Measurements from ENCODE around the gene RNF6. TPM values are rescaled to one million over a fixed set of nuclear protein-coding genes. Genes with fewer than 3 reads are reported as not detected.
A peak's percentile ranks its signal among the peaks of the same experiment; 100 is the strongest.

Gene RNF6
- total RNA-seq, 1 experiment from 2014 or later: 33.2 TPM

- POLR2A ChIA-PET: interaction anchor here (0.6 to 1.1 kb wide), 4 partner anchors 9 to 274 kb away, joined by 3 read pairs; no protein-coding TSS in a partner anchor
Observed at GRCh38 chr13:26222520-26223046, 469 bp upstream of the RNF6 start.

More at GRCh38 chr13:26222520-26223046, 469 bp upstream of the RNF6 start:
- ChIA-PET RAD21 (ENCODE audit: low non-redundant PET in 1 of 2, low total read pairs in 2 of 2, uncharacterized antibody in 2 of 2, unreplicated experiment in 2 of 2) (interaction anchor here in 1 of 2 experiments (0.6 kb wide), 1 partner anchor 36 kb away, joined by 3 read pairs; no protein-coding TSS in a partner anchor), CTCF (no interaction called here)
- Histone ChIP-seq H3K27me3 (ENCODE audit: insufficient read depth, low read length) (no peaks in the 10 kb centered on the region), H4K20me1 (ENCODE audit: insufficient read depth) (no peaks in the 10 kb centered on the region), H3K36me3 (ENCODE audit: control insufficient read depth in 1 of 2, insufficient read depth in 2 of 2, low read length in 2 of 2) (peaks cover 20 to 21% of the 10 kb centered on the region in 2 experiments), H3K9ac (ENCODE audit: low read length) (peak overlapping the region; percentile 94), H3K79me2 (ENCODE audit: insufficient read depth, low read length) (peaks cover 24% of the 10 kb centered on the region), H3K4me3 (replicated peaks in 1 of 2; ENCODE audit: low read depth in 1 of 2, low read length in 2 of 2) (peak overlapping the region; percentile 83 to 93), H3K27ac (ENCODE audit: low read depth, low read length) (peak overlapping the region; percentile 95), H3K9me2 (ENCODE audit: insufficient read depth) (no peaks in the 10 kb centered on the region), H2AFZ (ENCODE audit: low read depth, low read length, poor library complexity, severe bottlenecking) (peak overlapping the region; percentile 66), H3K9me3 (ENCODE audit: control insufficient read depth in 1 of 2, insufficient read depth in 1 of 2, low read depth in 1 of 2, low read length in 2 of 2) (no peaks in the 10 kb centered on the region), H3K4me1 (ENCODE audit: control insufficient read depth in 1 of 2, insufficient read depth in 2 of 2, low read length in 2 of 2) (peaks cover 10 to 13% of the 10 kb centered on the region in 2 experiments), H3K4me2 (ENCODE audit: low read length) (peak overlapping the region; percentile 68)
- no TSS peak for BruUV-seq (replicated peaks)
- intact Hi-C loops (cut with micrococcal nuclease): no loop called here
- DNase-seq (ENCODE audit: low read depth, low spot score) (no peak), ATAC-seq (peak; percentile 48)
- no peak for TF ChIP-seq RAD21 (IDR thresholded peaks at IDR 0.05; ENCODE audit: low read depth)
- no peak for TF ChIP-seq SRF (IDR thresholded peaks at IDR 0.05; ENCODE audit: low read depth)
- no peak for TF ChIP-seq ZNF274 (IDR thresholded peaks at IDR 0.05; ENCODE audit: low read depth, low read length)
- TF ChIP-seq EGR1 (IDR thresholded peaks at IDR 0.05; ENCODE audit: low read depth): no peak
- no peak for TF ChIP-seq JUND (IDR thresholded peaks at IDR 0.05)
- no peak for TF ChIP-seq CEBPB (IDR thresholded peaks at IDR 0.05; ENCODE audit: low read depth)
- TF ChIP-seq ZFX (IDR thresholded peaks at IDR 0.05): no peak; the same call in 1 of the 2 replicates
- TF ChIP-seq POLR2AphosphoS5 (IDR thresholded peaks at IDR 0.05; ENCODE audit: low read depth, low read length): no peak
- TF ChIP-seq ZBTB33 (IDR thresholded peaks at IDR 0.05; ENCODE audit: extremely low read depth, insufficient replicate concordance, low read length): no peak
